Measurements from ENCODE around the gene EFTUD2.
A peak's percentile ranks its signal among the peaks of the same experiment; 100 is the strongest.

Gene EFTUD2

GRCh38 chr17:44910231-44911106, 11.2 kb upstream of the EFTUD2 start:
- no peak for DNase-seq

DNA sequence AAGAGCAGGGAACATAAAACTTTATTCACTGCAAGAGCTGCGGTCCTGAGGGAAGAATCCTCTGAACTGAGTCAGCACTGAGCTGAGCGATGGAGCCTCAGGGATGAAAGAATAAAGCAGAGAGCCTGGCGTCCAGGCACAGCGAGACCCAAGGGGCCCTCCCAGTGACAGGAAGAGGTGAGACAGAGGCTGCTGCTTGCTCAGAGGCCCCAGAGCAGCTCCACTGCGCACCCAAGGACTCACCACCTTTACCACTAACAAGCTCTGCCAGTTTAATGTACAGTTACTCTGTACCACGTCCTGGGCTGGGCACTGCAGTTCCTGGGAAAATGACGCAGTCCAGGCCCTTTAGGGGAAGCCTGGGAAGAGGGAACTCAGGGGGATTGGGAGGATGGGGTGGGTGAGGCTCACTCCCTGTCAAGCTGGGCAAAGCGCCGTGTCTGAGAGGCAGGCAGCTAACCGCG, 10.5 kb upstream of the EFTUD2 start:
- no peak for DNase-seq

GRCh38 chr17:44908761-44909326, 9.6 kb upstream of the EFTUD2 start:
- no peak for DNase-seq

DNA sequence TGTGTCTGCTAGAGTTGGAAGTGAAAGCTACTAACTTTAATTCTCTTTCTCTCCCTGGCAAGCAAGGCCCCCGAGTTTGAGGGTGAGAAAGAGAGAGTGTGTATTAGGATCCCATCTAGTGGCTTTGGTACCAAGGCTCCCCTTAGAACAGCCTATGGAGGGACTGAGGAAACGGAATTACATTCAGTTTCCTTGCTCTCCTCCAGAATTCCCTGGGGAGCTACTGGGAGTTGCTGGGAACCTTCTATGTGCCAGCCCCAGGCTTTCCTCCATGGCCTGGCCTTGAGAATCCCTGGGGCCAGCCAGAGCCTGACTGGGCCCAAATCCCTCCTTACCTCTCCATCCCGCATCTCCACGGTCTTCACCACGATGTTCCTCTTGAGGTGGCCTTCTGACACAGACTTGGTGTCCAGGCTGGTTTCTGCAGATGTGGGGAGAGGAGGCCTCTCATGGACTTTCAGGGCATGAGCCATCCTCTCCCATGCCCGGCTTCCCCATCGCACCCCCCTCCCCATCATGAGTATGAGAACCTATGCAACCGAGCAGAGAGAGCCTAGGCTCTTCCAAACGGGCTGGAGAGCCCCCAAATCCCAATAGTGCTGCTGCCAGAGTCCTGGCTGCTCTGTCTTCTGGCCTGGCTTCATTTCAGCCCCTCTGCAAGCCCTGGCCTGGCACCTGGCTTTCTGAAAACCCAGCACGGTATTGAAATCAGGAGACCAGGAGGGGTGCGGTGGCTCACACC, 8.7 kb upstream of the EFTUD2 start:
- DNase-seq, result no peak

DNA sequence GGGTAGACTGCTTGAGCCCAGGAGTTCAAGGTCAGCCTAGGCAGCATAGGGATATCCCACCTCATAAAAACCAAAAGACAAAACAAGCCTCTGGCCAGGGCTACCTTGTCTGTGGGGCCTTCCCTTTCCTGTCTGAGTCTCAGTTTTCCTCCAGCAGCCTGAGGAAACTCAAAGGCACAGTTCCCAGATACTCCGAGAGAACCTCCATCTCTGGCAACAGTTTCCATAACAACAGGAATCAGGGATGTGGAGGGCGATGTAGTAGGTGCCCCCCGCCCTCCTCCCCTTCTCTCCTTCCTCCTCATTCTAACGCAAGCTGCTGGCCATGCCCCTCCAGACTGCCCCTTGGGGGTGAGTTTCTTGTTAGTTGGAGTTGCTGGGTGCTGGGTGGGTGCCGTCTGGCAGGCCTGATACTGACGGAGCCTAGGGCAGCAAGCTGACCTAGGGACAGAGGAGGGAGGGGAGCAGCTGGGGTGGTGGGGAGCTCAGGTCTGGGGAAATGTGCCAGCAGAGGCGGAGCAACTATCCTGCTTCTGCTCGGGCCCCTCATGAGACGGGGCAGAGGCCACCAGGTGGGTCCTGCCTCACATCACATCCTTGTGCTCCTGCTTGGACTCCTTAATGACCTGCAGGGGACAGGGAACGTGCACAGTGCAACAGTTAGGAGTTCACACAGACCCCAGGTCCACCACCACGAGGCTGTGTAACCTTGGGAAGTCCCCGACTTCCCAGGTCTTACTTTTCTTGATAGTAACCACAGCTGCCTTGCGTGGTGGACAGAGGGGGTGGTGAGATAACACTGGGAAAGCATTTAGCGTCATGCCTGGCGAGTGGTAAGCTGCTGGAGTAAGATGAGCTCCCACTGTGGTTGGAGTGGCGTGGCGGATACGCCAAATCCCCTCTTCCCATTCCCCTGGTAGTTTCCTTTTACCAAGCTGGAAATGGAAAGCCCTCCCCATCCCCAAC, 7.8 kb upstream of the EFTUD2 start:
- no peak for DNase-seq

GRCh38 chr17:44906010-44906646, 6.9 kb upstream of the EFTUD2 start:
- DNase-seq, result no peak

GRCh38 chr17:44905006-44906000, 6.1 kb upstream of the EFTUD2 start:
- no peak for DNase-seq

- no peak for DNase-seq
Observed at GRCh38 chr17:44904001-44904984, 5.0 kb upstream of the EFTUD2 start.

GRCh38 chr17:44903012-44903685, 3.9 kb upstream of the EFTUD2 start:
- DNase-seq, result no peak

DNA sequence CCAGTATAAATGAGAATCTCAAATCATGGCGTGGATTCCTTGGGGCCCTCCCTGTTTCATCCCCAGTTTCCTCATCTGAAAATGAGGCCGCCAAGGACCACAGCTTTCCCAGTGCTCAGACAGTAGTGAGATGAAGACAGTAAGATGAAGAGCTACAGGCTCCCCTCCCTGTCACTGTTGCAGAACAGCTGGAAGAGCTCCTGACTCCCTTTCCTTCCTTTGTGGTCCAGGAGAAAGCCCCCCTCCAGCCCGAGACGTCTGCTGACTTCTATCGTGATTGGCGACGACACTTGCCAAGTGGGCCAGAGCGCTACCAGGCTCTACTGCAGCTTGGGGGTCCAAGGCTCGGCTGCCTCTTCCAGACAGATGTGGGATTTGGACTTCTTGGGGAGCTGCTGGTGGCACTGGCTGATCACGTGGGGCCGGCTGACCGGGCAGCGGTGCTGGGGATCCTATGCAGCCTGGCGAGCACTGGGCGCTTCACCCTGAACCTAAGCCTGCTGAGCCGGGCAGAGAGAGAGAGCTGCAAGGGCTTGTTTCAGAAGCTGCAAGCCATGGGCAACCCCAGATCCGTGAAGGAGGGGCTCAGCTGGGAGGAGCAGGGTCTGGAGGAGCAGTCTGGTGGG, 3.0 kb upstream of the EFTUD2 start:
- DNase-seq, result no peak

DNA sequence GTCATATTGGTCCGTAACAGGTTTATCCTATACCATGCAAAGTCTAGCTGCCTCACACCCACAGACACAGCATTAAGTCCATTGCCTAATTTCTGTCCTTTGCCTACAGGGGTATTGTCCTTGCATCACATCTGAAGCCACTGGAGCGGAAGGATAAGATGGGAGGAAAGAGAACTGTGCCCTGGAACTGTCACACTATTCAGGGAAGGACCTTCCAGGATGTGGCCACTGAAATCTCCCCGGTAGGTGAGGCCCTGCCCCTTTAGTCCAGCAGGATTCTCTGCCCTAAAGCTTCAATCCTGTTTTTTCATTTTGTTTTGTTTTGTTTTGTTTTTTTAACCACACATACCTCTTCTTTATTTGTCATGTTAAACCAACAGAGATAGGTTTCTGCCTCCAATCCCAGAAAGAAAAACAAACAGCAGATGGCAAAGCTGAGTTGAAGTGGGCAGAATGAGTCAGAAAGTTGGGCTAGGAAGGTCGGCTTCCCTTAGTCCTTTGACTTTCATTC, 2.2 kb upstream of the EFTUD2 start:
- no peak for DNase-seq

DNA sequence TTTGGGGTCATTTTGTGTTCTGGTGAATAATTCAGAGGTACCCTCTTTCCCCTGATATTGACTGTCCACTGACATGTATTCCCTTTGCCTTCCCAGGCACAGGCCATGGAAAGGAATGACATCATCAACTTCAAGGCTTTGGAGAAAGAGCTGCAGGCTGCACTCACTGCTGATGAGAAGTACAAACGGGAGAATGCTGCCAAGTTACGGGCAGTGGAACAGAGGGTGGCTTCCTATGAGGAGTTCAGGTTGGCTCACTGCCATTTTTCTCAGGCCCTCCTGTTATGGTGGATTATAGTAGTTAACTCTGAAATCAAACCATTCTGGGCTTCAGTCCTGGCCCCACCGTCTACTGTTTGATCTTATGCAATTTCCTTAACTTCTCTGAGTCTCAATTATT, 1.6 kb upstream of the EFTUD2 start:
- no peak for DNase-seq

DNA sequence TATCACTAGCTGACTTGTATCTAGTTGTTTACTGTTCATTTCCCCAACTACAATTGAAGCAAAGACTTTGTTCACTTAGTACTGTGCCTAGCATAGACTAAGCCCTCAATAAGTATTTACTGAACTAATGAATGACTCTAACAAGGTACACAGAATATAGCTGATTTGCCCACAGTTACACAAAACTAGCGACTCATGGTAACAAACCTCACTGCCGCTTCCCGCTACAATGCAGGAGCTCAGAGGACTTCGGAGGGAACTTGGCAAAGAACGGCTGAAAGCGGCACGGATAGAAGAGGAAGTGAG, 524 bp downstream of the EFTUD2 start:
- no peak for DNase-seq

GRCh38 chr17:44894642-44895041, 4.6 kb downstream of the EFTUD2 start:
- DNase-seq, result no peak

GRCh38 chr17:44892250-44892649, 7.0 kb downstream of the EFTUD2 start:
- no peak for DNase-seq

- DNase-seq, result no peak
Observed at GRCh38 chr17:44889003-44889402, 10.2 kb downstream of the EFTUD2 start.

- peak; percentile 27 for DNase-seq
Observed at GRCh38 chr17:44887971-44888954, 11.0 kb downstream of the EFTUD2 start.

Data from CD4-positive, alpha-beta T cell treated with Interleukin-12 subunit alpha and Interleukin-12 subunit beta, for 1 hour (primary cell).